GM18499 (cell line): ENCODE data around the gene GJD3.

Source experiments
- ATAC-seq: cut with Tn5 transposase; IDR thresholded peaks from one replicate; pipeline ENCODE4 v1.9.1; 2021; ENCODE audit warnings: moderate number of reproducible peaks; ENCODE audit not compliant: insufficient read depth, unreplicated experiment

GJD3 gene

GRCh38 chr17:40326832-40327199, 37.7 kb downstream of the GJD3 start:
- no peak for ATAC-seq

- no peak for ATAC-seq
Measured at GRCh38 chr17:40326014-40326831, 38.3 kb downstream of the GJD3 start.

DNA sequence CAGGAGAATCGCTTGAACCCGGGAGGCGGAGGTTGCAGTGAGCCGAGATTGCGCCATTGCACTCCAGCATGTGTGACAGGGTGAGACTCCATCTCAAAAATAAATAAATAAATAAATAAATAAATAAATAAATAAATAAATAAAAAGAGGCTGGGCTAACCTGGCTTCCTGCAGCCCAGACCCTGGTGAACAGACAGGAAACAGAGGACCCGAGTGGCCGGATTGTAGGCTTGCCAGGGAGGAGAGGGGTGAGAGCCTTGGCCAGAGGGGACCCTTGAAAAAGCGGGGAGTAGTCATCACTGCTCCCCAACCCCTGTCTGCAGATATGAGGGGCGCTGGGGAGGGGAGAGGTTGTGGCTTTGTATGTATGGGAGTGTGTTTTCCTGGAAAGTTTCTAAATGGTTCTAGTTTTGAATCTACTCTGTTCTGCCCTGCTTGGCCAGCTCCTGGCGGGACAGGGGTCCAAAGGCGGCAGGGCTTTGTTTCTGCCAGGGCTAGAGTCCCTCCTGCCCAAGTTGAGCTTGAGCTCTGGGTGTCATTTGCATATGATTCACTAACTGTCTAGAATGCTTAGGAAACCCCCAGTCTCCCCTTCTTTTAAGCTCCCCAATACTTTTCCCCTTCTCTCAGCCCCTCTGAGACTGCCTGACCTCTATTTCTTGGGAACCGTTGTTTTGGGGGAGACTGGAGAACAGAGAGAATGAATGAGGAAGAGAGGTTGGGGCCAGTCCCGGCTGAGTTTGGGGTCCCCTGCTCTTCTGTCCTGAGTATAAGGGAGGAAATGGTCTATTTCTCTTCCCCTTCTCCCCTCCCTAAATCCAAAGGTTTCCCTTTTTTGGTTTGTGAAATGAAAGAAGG, 39.2 kb downstream of the GJD3 start:
- ATAC-seq: no peak

DNA sequence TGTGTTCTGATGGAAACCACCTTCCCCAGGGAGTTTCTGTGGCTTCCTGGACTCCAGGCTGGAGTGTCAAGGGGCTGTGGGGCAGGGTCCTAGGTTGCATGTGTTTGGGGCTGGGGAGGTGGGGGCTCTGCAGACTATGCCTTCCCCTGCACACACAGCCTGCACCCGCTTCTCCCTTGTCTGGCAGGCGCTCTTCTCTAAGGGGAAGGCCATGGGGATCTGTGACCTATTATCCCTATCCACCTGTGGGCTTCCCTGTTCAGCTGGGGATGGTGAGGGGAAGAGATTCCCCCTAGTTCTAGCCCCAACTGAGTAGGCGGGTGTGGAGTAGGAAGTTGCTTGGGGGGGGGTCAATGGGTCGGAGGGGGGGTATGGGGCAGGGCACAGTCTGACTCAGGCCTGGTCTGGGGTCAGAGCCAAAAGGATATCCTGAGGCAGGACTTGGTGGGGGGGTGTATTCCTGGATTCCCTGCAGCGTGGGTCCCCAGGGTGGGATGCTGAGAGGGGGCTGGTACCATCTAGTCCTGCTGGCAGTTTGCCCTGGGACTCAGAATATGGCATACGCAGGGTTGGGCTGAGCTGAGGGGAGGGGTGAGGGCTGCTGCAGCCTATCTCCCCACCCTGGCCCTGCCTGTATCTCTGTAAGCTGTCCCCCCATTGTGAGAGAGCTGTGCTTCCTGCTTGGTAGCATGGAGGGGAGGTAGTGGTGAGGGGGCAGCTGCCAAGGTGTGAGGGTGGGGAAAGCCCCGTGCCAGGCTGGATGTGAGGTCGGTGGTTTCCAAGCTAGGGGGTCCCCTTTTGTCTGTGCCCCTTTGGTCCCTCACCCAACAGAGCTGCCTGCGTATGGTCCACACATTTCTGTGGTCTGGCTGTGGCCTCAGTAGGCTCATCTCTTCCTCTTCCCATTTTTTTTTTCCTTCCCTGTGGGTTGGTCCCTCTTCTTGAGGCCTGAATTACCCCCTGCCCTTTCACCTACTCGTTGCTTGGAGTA, 40.9 kb downstream of the GJD3 start:
- ATAC-seq: no peak

DNA sequence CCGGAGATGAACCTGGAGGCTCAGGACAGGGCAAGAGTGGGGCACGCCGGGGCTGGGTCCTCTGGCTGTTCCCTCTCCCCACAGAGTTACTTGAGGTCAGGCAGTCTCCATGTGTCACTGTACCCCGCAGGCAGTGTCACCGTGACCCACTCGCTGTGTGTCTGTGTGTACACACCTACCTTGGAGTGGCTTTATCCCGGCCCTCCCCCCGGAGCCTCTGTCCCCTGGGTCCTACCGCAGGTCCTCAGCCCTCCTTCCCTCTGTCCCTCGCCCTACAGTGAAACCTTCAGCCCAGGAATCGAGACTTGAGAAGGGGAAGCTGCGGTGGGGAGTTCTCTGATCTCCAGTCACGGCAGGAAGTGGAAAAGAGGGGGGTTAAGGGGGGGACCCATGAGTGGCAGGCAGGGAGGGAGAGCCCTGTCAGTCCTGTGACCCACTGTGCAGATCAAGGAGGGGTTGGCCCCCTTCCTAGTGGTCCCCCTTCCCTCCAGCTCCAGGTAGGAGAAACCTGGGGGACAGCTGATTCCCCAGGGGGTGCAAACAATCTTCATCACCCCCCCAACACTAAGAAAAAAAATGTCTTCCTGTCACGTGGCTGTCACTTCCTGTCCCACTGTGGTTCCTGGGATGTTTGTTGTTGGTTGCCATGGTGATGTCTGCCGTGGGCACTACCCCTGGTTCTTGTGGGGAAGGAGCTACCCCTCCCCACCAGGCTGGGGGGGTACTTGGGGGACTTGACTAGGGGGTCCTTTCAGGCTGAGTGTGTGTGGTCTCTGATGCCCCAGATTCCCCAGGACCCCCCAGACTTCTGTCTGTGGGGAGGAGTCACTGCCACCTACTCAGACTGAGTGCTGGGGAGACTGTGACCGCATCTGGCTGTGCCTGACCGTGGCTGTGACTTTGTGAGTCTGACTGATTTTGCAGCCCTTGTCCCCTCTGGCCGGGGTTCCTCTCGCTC, 41.9 kb downstream of the GJD3 start:
- no peak for ATAC-seq

GRCh38 chr17:40321961-40322357, 42.6 kb downstream of the GJD3 start:
- no peak for ATAC-seq

DNA sequence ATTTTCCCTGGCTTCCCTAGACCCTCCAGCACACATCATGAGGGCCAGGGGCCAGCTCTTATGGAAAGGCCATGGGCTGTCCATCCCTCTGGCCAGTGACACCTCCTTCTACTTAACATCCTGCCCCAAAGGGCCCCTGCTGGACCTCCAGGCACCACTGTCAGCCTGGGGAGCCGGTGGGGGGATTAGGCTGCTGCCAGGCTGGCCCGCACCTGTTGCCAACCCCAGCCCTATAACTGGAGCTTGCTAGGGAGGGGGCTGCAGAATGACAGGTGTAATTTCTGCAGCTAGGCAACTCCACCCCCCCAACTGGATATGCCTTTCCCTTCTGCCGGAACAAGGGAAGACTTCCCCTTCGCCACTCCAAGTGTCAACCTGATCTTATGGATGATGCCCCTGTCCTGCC, 43.0 kb downstream of the GJD3 start:
- ATAC-seq: no peak

GRCh38 chr17:40320756-40321523, 43.6 kb downstream of the GJD3 start:
- no peak for ATAC-seq

GRCh38 chr17:40319651-40320540, 44.6 kb downstream of the GJD3 start:
- ATAC-seq: no peak

- no peak for ATAC-seq
Measured at GRCh38 chr17:40318830-40319391, 45.6 kb downstream of the GJD3 start.

- no peak for ATAC-seq
Measured at GRCh38 chr17:40317880-40318829, 46.4 kb downstream of the GJD3 start.

DNA sequence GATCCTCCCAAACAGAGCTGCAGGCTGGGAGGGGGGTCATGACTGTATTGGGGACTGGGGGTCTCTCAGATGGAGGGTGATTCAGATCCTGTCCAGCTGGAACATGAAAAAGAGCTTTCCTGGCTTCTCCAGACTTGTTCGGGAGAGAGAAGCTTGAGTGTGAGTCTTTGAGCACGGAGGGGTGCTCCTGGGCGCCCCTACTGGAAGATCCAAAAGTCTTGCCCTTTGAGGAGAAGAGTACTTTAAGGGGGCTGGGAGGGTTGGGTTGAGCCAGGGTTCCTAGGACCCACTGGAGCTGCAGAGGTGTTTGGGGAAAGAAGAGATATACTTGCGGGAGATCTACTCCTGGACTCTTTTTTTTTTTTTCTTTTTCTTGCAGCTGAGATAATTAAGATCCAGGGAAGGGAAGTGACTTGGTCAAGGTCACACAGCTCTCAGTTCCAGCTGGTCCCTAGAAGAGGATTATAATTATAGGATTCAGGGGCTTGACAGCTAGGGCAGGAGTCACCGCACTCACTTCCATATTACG, 47.1 kb downstream of the GJD3 start:
- no peak for ATAC-seq

GRCh38 chr17:40316571-40317344, 47.8 kb downstream of the GJD3 start:
- ATAC-seq: no peak

DNA sequence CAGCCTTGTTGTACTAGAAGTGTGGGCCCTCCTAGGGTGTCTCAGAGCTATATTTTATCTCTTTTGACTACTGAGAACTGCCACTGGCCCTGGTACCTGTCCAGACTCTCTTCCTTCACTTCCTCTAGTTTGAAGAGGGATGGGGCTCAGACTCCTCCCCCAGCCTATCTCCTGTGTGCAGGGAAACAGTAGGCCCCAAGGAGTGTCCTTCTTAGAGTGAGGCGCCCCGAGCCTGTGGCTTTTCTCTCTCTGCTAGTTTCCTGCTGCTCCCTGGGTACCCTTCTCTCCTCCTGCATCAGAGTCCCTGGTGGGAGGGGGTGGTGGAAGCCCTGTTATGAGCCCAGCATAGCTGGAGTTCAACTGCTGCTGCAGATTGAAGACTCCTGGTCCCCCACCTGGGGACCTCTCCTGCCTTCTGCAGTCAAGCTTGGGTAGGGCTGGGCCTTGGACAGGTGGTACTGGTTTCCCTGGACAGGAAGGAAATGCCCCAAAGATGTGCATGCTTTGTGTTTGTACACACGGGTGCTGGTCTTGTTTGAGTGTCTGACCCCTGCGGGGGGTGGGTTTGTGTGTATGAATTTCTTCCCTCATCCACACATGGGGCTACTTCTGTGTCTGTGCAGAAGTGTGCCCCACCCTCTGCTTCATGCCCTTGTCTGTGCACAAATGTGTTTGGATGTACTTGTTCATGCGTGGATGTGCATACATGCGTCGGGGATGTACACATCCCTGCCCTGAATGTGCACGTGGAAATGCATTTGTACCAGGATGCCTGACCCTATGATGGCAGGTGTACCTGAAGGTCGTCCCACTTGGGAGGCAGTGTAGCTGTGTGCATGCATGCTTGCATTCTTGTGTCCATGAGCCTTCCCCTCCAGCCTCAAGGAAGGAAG, 48.6 kb downstream of the GJD3 start:
- no peak for ATAC-seq
